ENCODE results near the gene PPFIA2. TPM values are rescaled to one million over a fixed set of nuclear protein-coding genes. Genes with fewer than 3 reads are reported as not detected.

The PPFIA2 gene
- total and polyA plus RNA-seq, 2 donors, result 1.4 to 14.5 TPM

DNA sequence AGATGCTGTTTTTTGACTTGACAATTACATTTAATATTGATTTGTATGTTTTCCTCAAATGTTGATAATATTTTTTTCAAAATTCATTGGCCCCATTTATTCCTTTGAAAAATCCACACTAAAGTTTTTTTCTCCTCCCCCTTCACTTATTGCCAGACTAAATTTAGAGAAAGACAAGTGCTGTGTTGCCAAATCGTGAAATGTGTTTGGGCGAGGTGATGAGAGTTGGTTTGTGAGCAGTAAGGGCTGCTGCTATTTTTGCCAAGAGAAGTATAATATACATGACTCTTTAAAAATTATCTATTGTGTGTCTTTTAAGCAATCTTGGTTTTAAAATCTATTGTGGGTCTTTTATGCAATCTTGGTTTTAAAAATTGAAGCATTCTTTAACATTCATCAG, 188.9 kb downstream of the PPFIA2 start:
- Histone ChIP-seq H3K36me3 (ENCODE audit: insufficient read depth) (no peaks in the 10 kb centered on the region), H3K4me1 (ENCODE audit: insufficient read depth) (no peaks in the 10 kb centered on the region), H3K27ac (ENCODE audit: low read depth) (no peak overlapping the region), H3K4me3 (ENCODE audit: low read depth, low read length) (no peak overlapping the region)
- DNase-seq (ENCODE audit: extremely low spot score), result no peak
- WGBS, result 61% methylated on average over 2 of the region's 2 CpGs

DNA sequence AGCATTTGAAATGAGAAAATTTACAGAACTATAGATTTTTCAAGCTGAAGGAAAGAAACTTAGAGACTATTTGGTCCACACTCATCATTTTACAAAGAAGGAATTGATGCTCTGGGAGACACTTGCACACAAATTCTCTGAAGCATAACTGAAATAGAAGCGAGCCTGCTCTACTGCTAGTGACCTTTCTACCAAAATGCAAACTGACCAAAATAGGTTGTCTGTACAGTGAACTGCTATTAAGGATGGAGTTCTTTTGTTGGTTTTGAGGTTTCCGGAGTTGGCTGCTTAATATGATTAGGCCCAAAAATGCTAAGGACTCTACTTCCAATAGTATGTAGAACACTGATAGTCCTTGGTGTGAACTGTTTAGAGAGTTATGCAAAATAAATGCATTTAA, 194.9 kb downstream of the PPFIA2 start:
- no peak overlapping the region for H3K27ac ChIP-seq (ENCODE audit: low read depth)
- 88% methylated on average over 2 of the region's 2 CpGs for WGBS
- no peaks in the 10 kb centered on the region for H3K36me3 ChIP-seq (ENCODE audit: insufficient read depth)
- DNase-seq (ENCODE audit: extremely low spot score), result no peak
- H3K4me3 ChIP-seq (ENCODE audit: low read depth, low read length), result no peak overlapping the region
- H3K4me1 ChIP-seq (ENCODE audit: insufficient read depth), result no peaks in the 10 kb centered on the region

DNA sequence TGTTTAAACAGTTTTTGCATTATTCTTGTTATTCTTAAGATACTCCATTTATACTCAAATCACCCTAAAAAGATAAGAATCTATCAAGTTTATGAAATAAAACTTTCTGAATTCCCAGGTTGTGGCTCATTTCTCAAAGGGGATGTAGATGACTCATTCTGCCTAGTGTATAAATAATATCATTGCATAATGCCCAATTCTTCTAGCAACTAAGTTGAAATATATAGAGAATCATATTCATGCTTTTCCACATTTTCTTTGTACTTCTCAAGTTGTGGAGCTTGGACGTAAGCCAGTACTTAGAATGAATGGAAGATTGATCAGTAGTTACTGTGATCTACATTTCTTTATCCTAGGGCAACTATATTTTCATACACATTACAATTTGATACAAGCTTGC, 201.1 kb downstream of the PPFIA2 start:
- Histone ChIP-seq H3K4me3 (ENCODE audit: low read depth, low read length) (no peak overlapping the region), H3K4me1 (ENCODE audit: insufficient read depth) (no peaks in the 10 kb centered on the region), H3K27ac (ENCODE audit: low read depth) (no peak overlapping the region), H3K36me3 (ENCODE audit: insufficient read depth) (no peaks in the 10 kb centered on the region)
- no peak for DNase-seq (ENCODE audit: extremely low spot score)
- WGBS, result 85% methylated on average over 1 of the region's 1 CpG

DNA sequence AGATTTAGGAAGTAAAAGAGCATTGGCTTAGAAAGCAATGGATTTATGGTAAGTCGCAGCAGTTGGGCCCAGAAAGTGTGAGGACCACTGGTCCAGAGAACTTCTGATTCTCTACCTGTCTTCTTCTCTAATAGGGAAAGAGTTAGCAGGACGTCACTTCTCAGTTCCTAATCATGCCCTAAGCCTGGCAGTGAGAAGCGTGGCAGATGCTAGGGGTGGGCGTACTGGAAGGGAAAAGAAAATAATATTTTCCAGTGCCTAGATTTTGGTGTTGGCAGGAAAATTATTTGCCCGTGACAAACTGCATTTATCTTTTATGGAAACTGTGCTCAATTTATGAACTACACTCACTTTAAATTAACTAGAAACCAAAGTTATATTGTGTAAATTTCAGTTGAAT, 212.3 kb downstream of the PPFIA2 start:
- Histone ChIP-seq H3K27ac (ENCODE audit: low read depth) (no peak overlapping the region), H3K36me3 (ENCODE audit: insufficient read depth) (no peaks in the 10 kb centered on the region), H3K4me1 (ENCODE audit: insufficient read depth) (no peaks in the 10 kb centered on the region), H3K4me3 (ENCODE audit: low read depth, low read length) (no peak overlapping the region)
- WGBS, result 89% methylated on average over 5 of the region's 5 CpGs
- no peak for DNase-seq (ENCODE audit: extremely low spot score)

DNA sequence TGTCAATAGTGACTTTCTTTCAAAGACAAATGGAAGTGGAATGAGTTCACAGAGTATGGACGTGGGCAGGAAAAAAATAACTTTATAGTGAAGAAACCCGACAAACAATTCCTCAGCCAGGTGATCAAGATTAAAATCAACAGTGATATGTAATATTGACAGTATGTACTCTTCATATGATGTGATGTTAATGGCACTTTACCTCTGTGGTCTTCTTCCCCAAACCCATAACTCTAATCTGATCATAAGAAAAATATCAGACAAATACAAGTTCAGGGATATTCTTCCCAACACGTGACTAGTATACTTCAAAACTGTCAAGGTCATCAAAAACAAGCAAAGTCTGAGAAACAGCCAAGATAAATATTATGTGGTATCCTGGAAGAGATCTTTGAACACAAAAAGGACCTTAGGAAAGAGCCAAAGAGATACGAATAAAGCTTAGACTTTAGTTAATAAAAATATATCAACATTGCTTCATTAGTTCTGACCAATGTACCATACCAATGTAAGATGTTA, 215.5 kb downstream of the PPFIA2 start:
- Histone ChIP-seq H3K4me1 (ENCODE audit: insufficient read depth) (no peaks in the 10 kb centered on the region), H3K4me3 (ENCODE audit: low read depth, low read length) (no peak overlapping the region), H3K27ac (ENCODE audit: low read depth) (no peak overlapping the region), H3K36me3 (ENCODE audit: insufficient read depth) (no peaks in the 10 kb centered on the region)
- 61% methylated on average over 4 of the region's 4 CpGs for WGBS
- no peak for DNase-seq (ENCODE audit: extremely low spot score)

DNA sequence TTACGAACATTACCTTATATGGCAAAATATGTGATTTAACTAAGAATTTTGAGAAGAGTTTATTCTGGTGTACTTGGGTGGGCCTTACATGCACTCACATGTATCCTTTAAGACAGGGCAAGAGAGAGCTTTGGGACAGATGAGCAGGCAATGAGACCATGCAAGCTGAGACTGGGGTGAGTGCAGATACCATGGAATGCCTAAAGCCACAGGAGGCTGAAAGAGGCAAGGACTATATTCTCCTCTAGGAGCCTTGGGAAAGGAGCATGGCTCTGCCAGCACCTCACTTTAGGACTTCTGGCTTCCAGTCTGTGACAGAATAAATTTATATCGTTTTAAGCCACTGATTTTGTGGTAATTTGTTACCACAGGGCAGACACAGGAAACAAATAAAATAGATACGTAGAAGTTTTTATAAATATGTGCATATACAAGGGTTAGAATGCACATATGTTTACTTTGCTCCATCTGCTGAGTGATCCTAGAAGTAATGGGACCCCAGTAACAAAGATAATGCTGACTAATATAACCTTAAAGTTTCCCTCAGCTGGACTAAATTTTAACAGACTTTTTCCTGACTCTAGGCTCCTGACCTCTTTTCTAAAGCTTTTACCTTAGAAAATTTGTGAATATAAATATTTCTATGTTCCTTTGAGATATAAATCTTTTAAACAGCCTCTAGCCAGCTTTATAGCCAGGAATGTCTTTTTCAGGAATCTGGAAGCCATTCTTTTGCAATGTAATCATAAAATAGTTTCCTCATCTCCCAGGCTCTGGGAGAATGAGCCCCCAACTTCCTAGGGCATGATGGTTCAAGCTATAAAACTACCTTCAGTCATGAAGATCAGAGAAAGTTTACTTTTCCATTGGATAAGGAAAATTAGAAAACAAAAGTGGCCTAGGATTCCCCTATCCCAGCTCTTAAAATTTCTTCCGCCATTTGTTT, 216.8 kb downstream of the PPFIA2 start:
- no peak overlapping the region for H3K4me3 ChIP-seq (ENCODE audit: low read depth, low read length)
- WGBS, result 39% methylated on average over 4 of the region's 4 CpGs
- no peaks in the 10 kb centered on the region for H3K4me1 ChIP-seq (ENCODE audit: insufficient read depth)
- H3K27ac ChIP-seq (ENCODE audit: low read depth), result peak overlapping the region; percentile 10
- DNase-seq (ENCODE audit: extremely low spot score), result no peak
- no peaks in the 10 kb centered on the region for H3K36me3 ChIP-seq (ENCODE audit: insufficient read depth)

DNA sequence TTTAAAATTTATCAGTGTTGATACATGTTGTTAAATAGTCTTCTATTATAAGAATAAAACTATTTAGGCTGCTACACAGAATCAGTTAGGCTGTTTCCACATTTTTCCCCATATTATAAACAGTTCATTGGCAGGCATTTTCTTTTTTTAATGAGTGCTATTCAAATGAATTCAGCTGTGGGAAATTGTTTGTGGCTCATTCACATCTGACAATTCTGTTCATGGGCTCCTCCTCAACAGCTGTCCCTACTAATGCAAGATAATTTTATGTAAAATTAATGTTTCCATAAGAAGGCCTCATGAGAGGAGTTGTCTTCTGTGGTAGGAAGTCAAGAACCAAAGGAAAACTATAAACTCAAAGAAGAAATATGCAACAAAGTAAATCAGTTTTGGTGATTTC, 218.0 kb downstream of the PPFIA2 start:
- no peaks in the 10 kb centered on the region for H3K36me3 ChIP-seq (ENCODE audit: insufficient read depth)
- no peak overlapping the region for H3K4me3 ChIP-seq (ENCODE audit: low read depth, low read length)
- no peak overlapping the region for H3K27ac ChIP-seq (ENCODE audit: low read depth)
- no peak for DNase-seq (ENCODE audit: extremely low spot score)
- no peaks in the 10 kb centered on the region for H3K4me1 ChIP-seq (ENCODE audit: insufficient read depth)

DNA sequence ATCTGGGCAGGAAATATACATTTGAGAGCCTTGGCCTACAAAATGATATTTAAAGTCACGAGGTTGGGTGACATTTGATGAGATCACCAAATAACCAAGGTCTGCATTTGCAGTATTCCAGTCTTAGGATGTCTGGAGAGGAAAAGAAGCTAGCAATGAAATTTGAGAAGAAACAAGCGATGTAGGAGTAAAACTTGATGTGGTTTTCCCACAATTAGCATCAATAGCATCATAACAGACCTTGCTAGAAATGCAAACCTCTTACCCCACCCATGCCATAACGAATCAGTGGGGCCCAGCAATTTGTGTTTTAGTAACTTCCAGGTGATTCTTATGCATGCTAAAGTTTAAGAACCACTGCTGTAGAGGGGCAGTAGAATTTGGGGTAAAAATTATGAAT, 219.9 kb downstream of the PPFIA2 start:
- H3K36me3 ChIP-seq (ENCODE audit: insufficient read depth), result no peaks in the 10 kb centered on the region
- H3K4me1 ChIP-seq (ENCODE audit: insufficient read depth), result no peaks in the 10 kb centered on the region
- no peak overlapping the region for H3K4me3 ChIP-seq (ENCODE audit: low read depth, low read length)
- 82% methylated on average over 3 of the region's 3 CpGs for WGBS
- no peak for DNase-seq (ENCODE audit: extremely low spot score)
- no peak overlapping the region for H3K27ac ChIP-seq (ENCODE audit: low read depth)

DNA sequence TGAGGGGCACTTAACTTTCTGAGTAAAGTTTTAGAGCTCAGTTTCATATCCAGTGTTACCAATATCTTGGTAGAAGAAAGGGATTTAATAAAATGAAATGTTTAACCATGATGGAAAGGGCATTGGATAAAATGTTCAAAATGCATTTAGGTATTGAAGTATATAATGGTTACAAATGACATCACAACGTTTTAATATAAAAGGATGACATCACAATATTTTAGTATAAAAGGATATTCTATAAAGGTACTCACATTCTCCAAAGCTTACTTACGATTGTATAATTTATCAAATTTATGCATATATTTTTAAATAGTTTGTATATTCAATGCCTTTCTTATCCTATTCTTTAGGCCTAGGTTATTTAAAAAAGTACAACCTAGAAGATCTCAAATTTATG, 226.1 kb downstream of the PPFIA2 start:
- 81% methylated on average over 2 of the region's 2 CpGs for WGBS
- Histone ChIP-seq H3K36me3 (ENCODE audit: insufficient read depth) (no peaks in the 10 kb centered on the region), H3K4me3 (ENCODE audit: low read depth, low read length) (no peak overlapping the region), H3K4me1 (ENCODE audit: insufficient read depth) (no peaks in the 10 kb centered on the region), H3K27ac (ENCODE audit: low read depth) (no peak overlapping the region)
- DNase-seq (ENCODE audit: extremely low spot score), result no peak

DNA sequence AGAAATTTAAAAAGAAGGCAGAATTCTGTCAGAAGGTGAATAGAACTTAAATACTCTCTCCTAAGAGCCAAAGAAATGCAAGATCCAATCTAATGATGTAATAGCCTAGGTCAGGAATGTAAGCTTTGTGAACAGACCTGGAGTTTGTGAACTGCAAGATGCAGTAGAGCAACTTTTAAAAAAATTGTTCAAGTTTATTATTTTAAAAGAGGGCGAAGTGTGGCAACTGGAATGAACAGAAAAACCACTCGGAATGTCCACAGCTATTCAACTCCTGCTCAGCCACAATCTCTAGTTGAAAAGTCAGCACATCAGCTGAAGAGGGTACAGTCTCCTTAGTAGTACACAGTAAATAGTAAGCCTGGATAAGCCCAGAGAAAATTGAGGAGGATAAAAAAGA, 228.8 kb downstream of the PPFIA2 start:
- Histone ChIP-seq H3K4me1 (ENCODE audit: insufficient read depth) (no peaks in the 10 kb centered on the region), H3K4me3 (ENCODE audit: low read depth, low read length) (no peak overlapping the region), H3K36me3 (ENCODE audit: insufficient read depth) (no peaks in the 10 kb centered on the region), H3K27ac (ENCODE audit: low read depth) (no peak overlapping the region)
- DNase-seq (ENCODE audit: extremely low spot score), result no peak
- 63% methylated on average over 2 of the region's 2 CpGs for WGBS

DNA sequence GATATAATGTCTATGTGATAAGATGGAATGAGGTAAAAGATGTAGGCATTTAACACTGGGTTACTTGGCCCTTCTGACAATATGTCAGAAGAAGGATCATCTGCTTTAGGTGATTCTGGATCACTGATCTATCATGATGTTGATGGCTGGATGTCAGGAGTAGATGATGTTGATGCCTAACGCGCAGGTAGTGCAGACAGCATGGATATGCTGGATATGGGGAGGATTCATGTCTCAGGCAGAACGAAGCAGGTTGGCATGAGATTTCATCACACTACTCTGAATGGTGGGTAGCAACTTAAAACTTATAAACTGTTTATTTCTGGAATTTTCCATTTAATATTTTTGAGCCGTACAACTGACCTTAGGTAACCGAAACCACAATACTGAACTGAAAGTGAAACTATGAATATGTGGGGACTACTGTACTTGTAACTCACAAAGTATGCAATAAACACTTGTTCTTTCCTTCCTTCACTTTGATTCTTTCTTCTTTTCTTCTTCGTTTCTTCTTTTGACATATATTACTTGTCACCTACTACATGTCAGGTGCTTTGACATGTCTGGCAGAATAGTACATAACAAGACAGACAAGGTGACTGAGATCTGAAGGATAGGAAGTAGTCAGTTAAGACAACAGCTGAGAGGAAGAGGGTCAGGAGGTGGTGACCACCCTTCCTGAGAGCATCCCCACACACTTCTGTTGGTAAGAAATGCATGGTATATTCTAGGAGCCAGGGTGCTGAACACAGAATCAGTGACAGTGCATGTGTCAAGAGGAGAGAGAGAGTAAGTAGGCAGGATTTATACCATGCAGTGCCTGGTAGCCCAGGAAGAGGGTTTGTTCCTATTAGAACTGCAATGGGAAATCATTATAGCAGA, 238.8 kb downstream of the PPFIA2 start:
- WGBS, result 73% methylated on average over 6 of the region's 6 CpGs
- no peak for DNase-seq (ENCODE audit: extremely low spot score)
- Histone ChIP-seq H3K27ac (ENCODE audit: low read depth) (no peak overlapping the region), H3K4me3 (ENCODE audit: low read depth, low read length) (peak overlapping the region; percentile 5), H3K36me3 (ENCODE audit: insufficient read depth) (no peaks in the 10 kb centered on the region), H3K4me1 (ENCODE audit: insufficient read depth) (no peaks in the 10 kb centered on the region)

DNA sequence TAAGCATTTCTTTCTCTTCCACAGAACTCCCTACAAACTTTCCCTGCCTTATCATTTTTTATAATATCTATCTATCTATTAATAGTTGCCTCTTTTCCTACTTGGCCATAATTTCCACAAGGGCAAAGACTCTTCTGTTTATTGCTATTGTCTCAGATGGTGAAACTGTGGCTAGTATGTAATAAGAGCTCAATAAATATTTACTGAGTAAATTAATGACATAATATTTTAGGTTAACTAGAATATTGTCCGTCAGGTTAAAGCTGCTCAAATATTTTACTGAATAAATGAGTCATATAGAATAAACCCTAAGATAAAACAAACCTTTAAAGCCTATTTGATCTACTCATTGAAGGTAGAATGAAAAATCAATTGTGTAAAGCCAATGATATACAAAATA, 240.5 kb downstream of the PPFIA2 start:
- Histone ChIP-seq H3K4me3 (ENCODE audit: low read depth, low read length) (no peak overlapping the region), H3K27ac (ENCODE audit: low read depth) (no peak overlapping the region), H3K36me3 (ENCODE audit: insufficient read depth) (no peaks in the 10 kb centered on the region), H3K4me1 (ENCODE audit: insufficient read depth) (no peaks in the 10 kb centered on the region)
- WGBS, result 84% methylated on average over 1 of the region's 1 CpG
- DNase-seq (ENCODE audit: extremely low spot score), result no peak

DNA sequence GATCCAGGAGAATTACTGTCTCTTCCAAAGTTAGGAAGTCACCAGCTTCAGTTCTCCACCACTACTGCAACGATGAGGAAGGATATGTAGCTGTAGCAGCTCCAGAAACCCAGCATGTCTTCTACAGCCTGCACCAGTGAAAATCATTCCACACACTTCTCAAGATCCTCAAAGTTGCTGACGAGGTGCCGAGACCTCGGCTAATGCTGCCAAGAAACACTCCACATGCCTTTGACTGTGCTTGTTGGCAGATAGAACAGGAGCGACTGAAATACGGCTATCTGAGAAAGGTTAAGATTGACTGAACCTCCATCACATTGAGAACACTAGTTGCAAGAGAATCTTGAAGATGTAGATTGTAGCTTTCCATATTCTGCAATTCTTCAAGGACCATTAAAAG, 241.9 kb downstream of the PPFIA2 start:
- no peak overlapping the region for H3K27ac ChIP-seq (ENCODE audit: low read depth)
- DNase-seq (ENCODE audit: extremely low spot score), result no peak
- WGBS, result 88% methylated on average over 6 of the region's 6 CpGs

More for the DNA sequence above, 241.9 kb downstream of the PPFIA2 start:
- H3K36me3 ChIP-seq (ENCODE audit: insufficient read depth), result no peaks in the 10 kb centered on the region
- no peaks in the 10 kb centered on the region for H3K4me1 ChIP-seq (ENCODE audit: insufficient read depth)
- no peak overlapping the region for H3K4me3 ChIP-seq (ENCODE audit: low read depth, low read length)
